Activated naive CD4-positive, alpha-beta T cell treated with anti-CD3 and anti-CD28 coated beads for 36 hours (primary cell): ENCODE data around the gene SDF4. TPM values are rescaled to one million over a fixed set of nuclear protein-coding genes. Genes with fewer than 3 reads are reported as not detected.

Source experiments
- CTCF ChIA-PET: fragments of 350-600 bp; sonication (Branson Sonifier 250); formaldehyde crosslinking; loops from one replicate; lab custom pipeline; 2021; ENCODE audit warnings: antibody characterized with exemption; lab: Charles Lee
- DNase-seq: peaks from one replicate; pipeline ENCODE4 v3.0.0-alpha.2; 2020
- H3K27ac Mint-ChIP-seq: one replicate; pipeline ENCODE4 v1.8.0; 2021; ENCODE audit warnings: mild to moderate bottlenecking, mixed read lengths
- H3K27me3 Mint-ChIP-seq: one replicate; pipeline ENCODE4 v1.8.0; 2021; ENCODE audit warnings: low read depth, mixed read lengths
- H3K36me3 Mint-ChIP-seq: one replicate; pipeline ENCODE4 v1.8.0; 2021; ENCODE audit warnings: low read depth, mixed read lengths
- H3K4me1 Mint-ChIP-seq: one replicate; pipeline ENCODE4 v1.8.0; 2021; ENCODE audit warnings: low read depth, mixed read lengths
- H3K4me3 Mint-ChIP-seq: one replicate; pipeline ENCODE4 v1.8.0; 2021; ENCODE audit warnings: mild to moderate bottlenecking, moderate library complexity, mixed read lengths
- H3K9me3 Mint-ChIP-seq: one replicate; pipeline ENCODE4 v1.8.0; 2021; ENCODE audit warnings: mixed read lengths
- intact Hi-C: fragments of 100-400 bp; cut with micrococcal nuclease; formaldehyde crosslinking; loops from one replicate; pipeline ENCODE4 v1.15.1; 2023
- total RNA-seq, 2 experiments: library from RNA; stranded (reverse); gene quantifications; one replicate each; pipeline ENCODE4 v1.2.3, GENCODE V29; 2021

Gene SDF4
- total RNA-seq, 2 experiments from 2014 or later = 74.7 to 79.5 TPM

- CTCF ChIA-PET = no interaction called here
- H3K9me3 Mint-ChIP-seq = peaks cover 18% of the 10 kb centered on the region
- no peak overlapping the region for H3K4me3 Mint-ChIP-seq
- H3K36me3 Mint-ChIP-seq = peaks cover 2% of the 10 kb centered on the region
- no peak for DNase-seq
- H3K4me1 Mint-ChIP-seq = peaks cover 2% of the 10 kb centered on the region
- intact Hi-C loops = loop anchor here (5.0 kb wide), 1 partner anchor 37 kb away; no protein-coding TSS in a partner anchor
- no peaks in the 10 kb centered on the region for H3K27me3 Mint-ChIP-seq
- H3K27ac Mint-ChIP-seq = no peak overlapping the region
These were observed 37.1 kb downstream of the SDF4 start for GRCh38 chr1:1194723-1195122.

- Mint-ChIP-seq H3K27ac (no peak overlapping the region), H3K4me3 (no peak overlapping the region), H3K27me3 (no peaks in the 10 kb centered on the region), H3K4me1 (no peaks in the 10 kb centered on the region), H3K36me3 (peaks cover 2% of the 10 kb centered on the region), H3K9me3 (peaks cover 18% of the 10 kb centered on the region)
- intact Hi-C loops = loop anchor here (5.0 kb wide), 1 partner anchor 34 kb away; no protein-coding TSS in a partner anchor
- CTCF ChIA-PET = no interaction called here
- DNase-seq = no peak
These were observed 40.1 kb downstream of the SDF4 start for GRCh38 chr1:1191734-1192133.

DNA sequence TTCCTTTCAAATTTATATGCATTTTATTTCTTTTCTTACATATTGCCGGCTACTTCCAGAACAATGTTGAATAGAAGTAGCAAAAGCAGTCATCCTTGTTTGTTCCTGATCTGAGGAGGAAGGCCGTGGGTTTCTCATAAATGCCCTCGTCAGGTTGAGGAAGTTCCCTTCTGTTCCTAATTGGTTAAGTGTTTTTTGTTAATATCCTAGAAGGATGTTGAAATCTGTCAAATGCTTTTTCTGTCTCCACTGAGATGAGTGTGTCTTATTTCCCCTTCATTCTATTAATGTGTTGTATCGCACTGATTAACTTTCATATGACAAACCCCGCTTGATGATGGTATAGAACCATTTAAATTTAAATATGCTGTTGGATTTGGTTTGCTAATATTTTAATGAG lies 42.7 kb downstream of the SDF4 start:
- Mint-ChIP-seq H3K9me3 (peaks cover 6% of the 10 kb centered on the region), H3K4me1 (no peaks in the 10 kb centered on the region), H3K4me3 (no peak overlapping the region), H3K27ac (no peak overlapping the region), H3K27me3 (no peaks in the 10 kb centered on the region), H3K36me3 (no peaks in the 10 kb centered on the region)
- no peak for DNase-seq
- intact Hi-C loops = no loop called here
- CTCF ChIA-PET = no interaction called here

DNA sequence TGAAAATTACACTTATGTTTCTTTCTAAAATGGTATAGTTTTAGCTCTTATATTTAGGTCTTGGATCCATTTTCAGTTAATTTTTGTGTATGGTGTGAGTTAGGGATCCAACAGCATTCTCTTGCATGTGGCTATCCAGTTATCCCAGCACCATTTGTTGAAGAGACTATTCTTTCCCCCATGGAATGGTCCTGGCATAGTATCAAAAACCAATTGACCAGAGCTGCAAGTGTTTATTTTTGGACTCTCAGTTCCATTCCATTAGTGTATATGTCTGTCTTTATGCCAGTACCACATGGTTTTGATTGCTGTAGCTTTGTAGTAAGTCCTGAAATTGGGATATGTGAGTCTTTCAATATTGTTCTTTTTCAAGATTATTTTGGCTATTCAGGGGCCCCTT lies 43.9 kb downstream of the SDF4 start:
- H3K4me1 Mint-ChIP-seq = no peaks in the 10 kb centered on the region
- intact Hi-C loops = no loop called here
- H3K36me3 Mint-ChIP-seq = no peaks in the 10 kb centered on the region
- CTCF ChIA-PET = interaction anchor here (0.6 to 1.1 kb wide), 3 partner anchors 55 to 196 kb away, joined by 3 to 6 read pairs (median 5); no protein-coding TSS in a partner anchor
- peaks cover 5% of the 10 kb centered on the region for H3K9me3 Mint-ChIP-seq
- H3K27me3 Mint-ChIP-seq = no peaks in the 10 kb centered on the region
- no peak for DNase-seq
- H3K4me3 Mint-ChIP-seq = no peak overlapping the region
- no peak overlapping the region for H3K27ac Mint-ChIP-seq

DNA sequence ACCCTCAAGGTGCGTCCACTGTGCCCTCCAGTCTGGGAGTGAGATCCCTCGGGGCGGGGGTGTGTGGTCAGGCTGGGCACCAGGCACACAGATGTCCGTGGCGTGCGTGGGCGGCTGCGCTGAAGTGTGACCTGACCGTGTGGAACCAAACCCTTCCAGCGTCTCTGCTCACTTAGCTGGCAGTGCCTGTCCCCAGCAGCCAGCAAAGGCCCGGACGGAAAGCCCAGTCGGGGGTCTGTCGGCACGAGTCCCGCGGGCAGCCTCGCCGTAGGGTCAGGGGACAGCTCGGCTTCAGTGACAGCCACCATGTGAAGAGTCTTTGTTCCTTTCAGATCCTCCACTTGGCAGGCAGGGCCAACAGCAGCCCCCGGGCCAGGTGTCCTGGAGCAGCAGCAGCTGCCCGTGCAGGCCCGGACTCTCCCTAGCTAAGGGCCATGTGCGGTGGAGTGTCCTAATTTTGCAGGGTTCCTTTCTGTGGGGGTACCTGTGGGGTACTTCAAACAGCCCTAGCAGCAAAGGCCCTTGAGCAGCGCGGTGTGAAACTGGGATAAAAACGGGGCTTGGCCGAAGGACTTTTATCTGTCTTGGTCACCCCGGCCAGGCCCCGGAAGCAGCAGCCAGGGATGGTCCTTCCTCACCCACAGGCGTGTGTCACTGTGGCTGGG lies 46.6 kb downstream of the SDF4 start:
- no peaks in the 10 kb centered on the region for H3K9me3 Mint-ChIP-seq
- H3K27ac Mint-ChIP-seq = no peak overlapping the region
- intact Hi-C loops = no loop called here
- H3K36me3 Mint-ChIP-seq = no peaks in the 10 kb centered on the region
- H3K4me3 Mint-ChIP-seq = no peak overlapping the region
- H3K27me3 Mint-ChIP-seq = peaks cover 4% of the 10 kb centered on the region
- H3K4me1 Mint-ChIP-seq = no peaks in the 10 kb centered on the region
- CTCF ChIA-PET = no interaction called here
- DNase-seq = no peak

DNA sequence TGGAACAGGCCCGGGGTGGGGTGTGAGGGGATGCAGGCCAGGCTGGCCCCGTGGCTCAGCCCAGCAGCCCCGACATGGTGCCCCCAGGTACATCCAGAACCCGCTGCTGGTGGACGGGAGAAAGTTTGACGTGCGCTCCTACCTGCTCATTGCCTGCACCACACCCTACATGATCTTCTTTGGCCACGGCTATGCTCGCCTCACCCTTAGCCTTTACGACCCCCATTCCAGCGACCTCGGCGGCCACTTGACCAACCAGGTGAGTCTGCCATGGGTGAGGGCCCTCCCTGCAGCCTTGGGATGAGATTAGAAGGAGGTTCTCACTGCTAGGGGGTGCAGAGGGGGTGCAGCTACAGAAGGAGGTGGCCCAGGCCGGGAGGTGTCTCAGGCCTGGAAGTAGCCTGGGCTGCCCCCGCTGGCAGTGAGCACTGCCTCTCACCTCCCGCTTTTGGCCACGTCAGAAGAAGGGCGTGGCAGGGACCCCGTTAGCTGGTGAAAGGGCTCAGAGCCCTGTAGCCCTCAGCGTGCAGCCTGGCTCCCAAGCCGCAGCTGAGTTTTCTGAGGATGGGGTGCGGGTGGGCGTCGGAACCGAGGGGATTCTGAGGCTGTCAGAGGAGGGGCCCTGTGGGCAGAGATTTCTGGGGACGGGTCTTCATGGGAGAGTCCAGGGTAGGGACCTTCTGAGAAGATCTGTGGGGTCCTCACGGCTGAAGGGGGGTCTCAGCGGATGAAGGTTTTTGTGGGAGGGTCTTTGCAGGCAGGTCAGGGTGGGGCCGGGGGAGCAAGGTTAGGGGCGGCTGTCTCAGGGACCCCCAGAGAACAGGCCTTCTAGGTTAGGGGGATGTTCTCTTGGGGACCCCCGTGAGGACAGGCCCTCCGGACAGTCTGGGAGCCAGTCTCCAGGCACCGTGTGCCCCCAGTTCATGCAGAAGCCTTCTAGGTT lies 47.7 kb downstream of the SDF4 start:
- no peaks in the 10 kb centered on the region for H3K36me3 Mint-ChIP-seq
- CTCF ChIA-PET = no interaction called here
- no peaks in the 10 kb centered on the region for H3K4me1 Mint-ChIP-seq
- intact Hi-C loops = no loop called here
- no peak overlapping the region for H3K27ac Mint-ChIP-seq
- no peaks in the 10 kb centered on the region for H3K9me3 Mint-ChIP-seq
- DNase-seq = no peak
- H3K4me3 Mint-ChIP-seq = no peak overlapping the region
- H3K27me3 Mint-ChIP-seq = peaks cover 4% of the 10 kb centered on the region

DNA sequence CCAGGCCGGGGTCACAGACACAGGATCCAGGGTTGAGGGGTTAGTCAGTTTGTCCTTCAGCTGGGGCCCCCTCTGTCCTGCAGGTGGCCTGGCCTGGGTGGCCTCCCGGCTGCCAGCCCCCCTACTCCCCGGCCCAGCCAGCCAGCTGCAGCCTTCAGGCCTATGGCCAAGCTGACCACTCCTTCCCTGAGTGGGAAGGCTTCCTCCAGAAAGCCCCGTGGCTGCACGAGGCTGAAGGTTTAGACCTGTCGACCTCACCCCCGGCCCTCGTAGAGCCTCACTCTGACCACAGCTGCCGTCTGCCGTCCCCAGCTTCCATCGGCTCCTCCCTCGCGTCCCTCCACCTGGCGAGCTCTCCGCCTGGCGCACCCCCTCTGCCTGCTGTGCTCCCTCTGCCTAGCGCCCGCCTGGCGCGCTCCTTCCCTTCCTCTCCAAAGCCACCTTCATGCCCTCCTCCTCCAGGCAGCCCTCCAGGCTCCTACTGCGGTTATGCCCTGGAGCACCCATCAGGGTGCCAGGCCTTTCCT lies 48.5 kb downstream of the SDF4 start:
- DNase-seq = no peak
- H3K36me3 Mint-ChIP-seq = no peaks in the 10 kb centered on the region
- CTCF ChIA-PET = no interaction called here
- intact Hi-C loops = no loop called here
- H3K27ac Mint-ChIP-seq = no peak overlapping the region
- H3K4me1 Mint-ChIP-seq = no peaks in the 10 kb centered on the region
- peaks cover 4% of the 10 kb centered on the region for H3K27me3 Mint-ChIP-seq
- H3K9me3 Mint-ChIP-seq = no peaks in the 10 kb centered on the region
- H3K4me3 Mint-ChIP-seq = no peak overlapping the region

- H3K27me3 Mint-ChIP-seq = peaks cover 4% of the 10 kb centered on the region
- H3K4me1 Mint-ChIP-seq = no peaks in the 10 kb centered on the region
- H3K9me3 Mint-ChIP-seq = no peaks in the 10 kb centered on the region
- CTCF ChIA-PET = interaction anchor here (0.6 kb wide), 1 partner anchor 277 kb away, joined by 5 read pairs; no protein-coding TSS in a partner anchor
- DNase-seq = no peak
- no peaks in the 10 kb centered on the region for H3K36me3 Mint-ChIP-seq
- no peak overlapping the region for H3K4me3 Mint-ChIP-seq
- H3K27ac Mint-ChIP-seq = no peak overlapping the region
- intact Hi-C loops = no loop called here
These were observed 49.1 kb downstream of the SDF4 start for GRCh38 chr1:1182491-1183220.

DNA sequence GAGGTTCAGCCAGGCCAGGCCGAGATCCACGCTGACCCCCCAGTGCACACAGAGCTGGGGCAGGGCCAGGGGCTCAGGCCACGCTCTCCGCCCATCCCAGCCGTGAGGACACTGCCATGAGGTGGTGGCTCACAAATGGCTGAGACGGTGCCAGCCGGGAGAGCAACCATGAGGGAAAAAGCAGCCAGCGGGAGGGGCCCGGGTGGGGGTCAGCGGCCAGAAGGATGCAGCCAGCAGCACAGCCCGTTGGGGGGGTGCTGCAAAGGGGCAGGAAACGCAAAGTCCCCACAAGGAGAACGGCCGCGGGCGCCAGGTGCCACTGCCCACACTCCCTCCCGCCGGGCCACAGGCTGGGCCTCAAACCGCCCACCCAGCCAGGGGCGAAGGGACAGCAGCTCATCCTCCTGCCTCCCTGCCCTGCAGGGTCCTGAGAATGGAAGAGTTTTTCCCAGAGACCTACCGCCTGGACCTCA lies 49.8 kb downstream of the SDF4 start:
- Mint-ChIP-seq H3K4me1 (no peaks in the 10 kb centered on the region), H3K4me3 (no peak overlapping the region), H3K27me3 (peaks cover 4% of the 10 kb centered on the region), H3K36me3 (no peaks in the 10 kb centered on the region), H3K27ac (no peak overlapping the region), H3K9me3 (no peaks in the 10 kb centered on the region)
- CTCF ChIA-PET = interaction anchor here (0.6 kb wide), 1 partner anchor 278 kb away, joined by 5 read pairs; no protein-coding TSS in a partner anchor
- intact Hi-C loops = no loop called here
- DNase-seq = no peak

- H3K36me3 Mint-ChIP-seq = no peaks in the 10 kb centered on the region
- H3K9me3 Mint-ChIP-seq = no peaks in the 10 kb centered on the region
- CTCF ChIA-PET = no interaction called here
- intact Hi-C loops = no loop called here
- no peaks in the 10 kb centered on the region for H3K4me1 Mint-ChIP-seq
- no peak overlapping the region for H3K27ac Mint-ChIP-seq
- H3K27me3 Mint-ChIP-seq = peaks cover 4% of the 10 kb centered on the region
- DNase-seq = no peak
- no peak overlapping the region for H3K4me3 Mint-ChIP-seq
These were observed 50.5 kb downstream of the SDF4 start for GRCh38 chr1:1181129-1181937.
